HG03045 (cell line): ENCODE results near the gene KLC3.

Experiments
- ATAC-seq: cut with Tn5 transposase; IDR thresholded peaks from one replicate; pipeline ENCODE4 v1.9.1; 2021; ENCODE audit warnings: mild to moderate bottlenecking, moderate library complexity; ENCODE audit not compliant: unreplicated experiment

KLC3 gene

DNA sequence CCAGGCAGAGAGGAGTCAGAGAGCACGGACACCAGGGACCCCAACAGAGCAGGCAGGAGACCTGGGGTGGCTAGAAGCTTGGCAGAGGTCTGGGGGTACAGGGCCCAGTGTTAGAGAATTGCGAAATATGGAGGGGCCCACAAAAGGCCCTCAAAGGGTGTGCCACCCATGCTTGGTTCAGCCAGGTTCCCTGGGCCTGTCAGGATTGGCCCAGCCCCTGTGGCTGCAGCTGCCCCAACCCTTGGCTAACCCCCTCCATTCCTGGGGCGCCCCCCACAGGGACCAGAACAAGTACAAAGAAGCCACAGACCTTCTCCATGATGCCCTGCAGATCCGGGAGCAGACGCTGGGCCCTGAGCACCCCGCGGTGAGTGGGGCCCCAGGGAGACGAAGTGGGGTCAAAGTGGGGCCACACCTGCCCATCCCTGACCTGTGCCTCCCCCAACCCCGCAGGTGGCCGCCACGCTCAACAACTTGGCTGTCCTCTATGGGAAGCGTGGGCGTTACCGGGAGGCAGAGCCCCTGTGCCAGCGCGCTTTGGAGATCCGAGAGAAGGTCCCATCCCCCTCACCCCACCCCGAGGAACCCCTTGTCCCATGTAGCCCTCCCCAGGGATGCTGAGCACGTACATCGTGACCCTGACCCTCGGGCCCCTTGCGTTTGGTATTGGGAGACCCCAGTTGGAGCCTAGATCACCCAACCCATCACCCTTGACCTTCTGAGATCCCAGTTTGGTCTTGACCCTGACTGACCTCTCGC is 8.0 kb downstream of the KLC3 start:
- ATAC-seq, result no peak

DNA sequence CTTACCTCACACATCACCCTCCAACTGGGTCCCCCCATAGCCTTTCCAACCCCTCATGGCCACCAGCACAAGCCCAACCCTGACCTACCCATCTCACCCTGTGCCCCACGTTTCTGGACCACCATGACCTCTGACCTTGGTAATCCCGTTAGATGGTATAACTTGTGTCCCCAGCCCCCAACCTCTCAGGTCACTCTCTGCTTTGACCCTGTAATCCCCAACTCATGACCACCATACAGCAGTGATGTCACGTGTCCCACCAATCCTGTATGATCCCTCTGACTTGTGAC is 8.5 kb downstream of the KLC3 start:
- no peak for ATAC-seq

DNA sequence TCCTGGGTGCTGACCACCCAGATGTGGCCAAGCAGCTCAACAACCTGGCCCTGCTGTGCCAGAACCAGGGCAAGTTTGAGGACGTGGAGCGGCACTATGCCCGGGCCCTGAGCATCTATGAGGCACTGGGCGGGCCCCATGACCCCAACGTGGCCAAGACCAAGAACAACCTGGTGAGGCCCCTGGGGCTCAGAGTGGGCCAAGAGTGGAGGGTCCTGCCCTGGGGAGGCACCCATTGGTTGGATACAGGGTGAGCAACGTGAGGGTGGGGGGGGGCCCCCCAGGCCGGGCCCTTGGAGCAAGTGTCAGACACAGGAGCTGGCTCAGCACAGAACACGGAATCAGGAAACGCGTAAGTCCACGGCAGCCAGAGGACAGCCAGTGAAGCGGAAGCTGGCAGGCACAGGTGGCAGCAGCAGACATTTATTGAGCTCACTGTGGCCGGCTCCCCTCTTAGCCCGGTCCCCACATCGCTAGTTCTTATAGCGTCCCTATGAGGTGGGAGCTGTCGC is 8.9 kb downstream of the KLC3 start:
- ATAC-seq, result no peak

DNA sequence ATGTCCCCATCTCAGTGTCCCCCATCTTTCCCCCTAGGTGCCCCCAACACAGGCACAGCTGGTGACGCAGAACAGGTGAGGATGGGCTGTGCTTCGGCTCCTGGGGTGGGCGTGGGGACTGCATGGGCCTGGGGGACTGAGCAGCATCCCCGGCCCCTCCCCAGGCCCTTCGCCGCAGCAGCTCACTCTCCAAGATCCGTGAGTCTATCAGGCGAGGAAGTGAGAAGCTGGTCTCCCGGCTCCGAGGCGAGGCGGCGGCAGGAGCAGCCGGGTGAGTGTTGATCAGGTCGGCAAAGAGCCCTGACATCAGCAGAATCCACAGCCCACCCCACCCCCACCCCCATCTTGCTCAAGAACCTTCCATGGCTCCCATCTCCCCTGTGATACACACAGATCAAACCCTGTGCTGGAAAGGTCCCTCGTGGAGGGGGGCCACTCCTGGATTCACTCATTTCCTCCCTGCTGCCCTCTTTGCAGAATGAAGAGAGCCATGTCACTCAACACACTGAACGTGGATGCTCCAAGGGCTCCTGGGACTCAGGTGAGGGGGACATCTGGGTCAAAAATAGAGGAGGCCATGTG is 10.0 kb downstream of the KLC3 start:
- no peak for ATAC-seq

DNA sequence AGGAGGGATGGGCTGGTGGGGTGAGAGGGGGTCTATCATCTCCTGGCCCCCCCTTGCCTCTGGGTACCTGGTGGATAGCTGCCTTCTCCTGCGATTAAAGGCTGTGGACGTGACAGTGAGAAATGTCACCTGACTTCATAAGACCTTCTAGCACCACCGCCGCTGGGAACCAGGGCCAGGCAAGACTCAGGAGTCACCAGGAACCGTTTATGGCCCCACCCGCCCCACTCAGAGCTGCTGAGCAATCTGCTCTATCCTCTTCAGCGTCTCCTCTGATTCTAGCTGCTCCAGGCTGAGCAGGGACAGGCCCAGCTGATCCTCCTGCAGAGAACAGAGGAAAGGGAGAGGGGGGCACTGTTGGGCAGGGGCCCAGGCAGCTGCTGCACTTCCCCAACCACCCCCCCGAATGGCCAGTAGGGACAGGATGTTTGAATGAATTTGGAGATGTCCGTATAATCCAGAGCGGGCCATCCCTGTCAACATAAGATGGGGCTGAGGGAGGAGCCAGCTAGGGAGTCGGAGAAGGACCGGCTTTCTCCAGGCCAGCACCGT is 10.9 kb downstream of the KLC3 start:
- no peak for ATAC-seq

DNA sequence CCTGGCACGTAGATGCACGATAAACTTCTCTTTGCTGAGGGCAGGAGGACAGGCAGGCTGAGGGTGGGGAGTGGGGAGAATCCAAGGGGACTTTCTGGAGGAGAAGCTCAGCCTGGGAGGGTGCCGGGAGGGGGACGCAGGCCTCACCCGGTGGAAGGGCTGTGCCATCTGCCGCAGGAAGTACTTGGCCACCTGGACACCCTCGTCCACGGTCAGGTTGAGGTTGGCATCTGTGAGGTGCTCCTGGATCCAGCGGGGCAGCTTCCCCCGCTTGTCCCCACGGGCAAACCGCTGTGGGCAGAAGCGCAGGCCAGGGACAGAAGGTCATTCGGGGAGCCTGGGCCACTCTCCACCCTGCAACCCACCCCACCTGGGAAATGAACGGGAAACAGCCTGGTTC is 11.5 kb downstream of the KLC3 start:
- no peak for ATAC-seq

DNA sequence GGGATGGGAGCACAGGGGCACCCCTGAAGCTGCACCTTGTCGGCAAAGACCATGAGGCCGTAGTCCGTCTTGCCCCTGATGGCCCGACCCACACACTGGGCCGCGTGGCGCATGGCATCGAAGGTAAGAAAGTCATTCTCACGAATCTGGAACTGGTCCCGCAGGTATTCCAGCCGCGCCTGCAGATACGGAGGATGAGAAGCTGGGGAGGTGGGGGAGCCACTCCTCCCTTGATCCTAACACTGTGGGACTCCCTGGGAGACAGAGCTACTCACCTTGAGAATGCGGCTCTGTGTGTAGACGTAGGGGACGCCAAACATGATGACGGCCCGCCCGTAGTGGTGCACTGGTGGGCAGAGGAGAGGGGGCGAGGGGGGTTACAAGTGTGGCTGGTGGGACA is 11.9 kb downstream of the KLC3 start:
- no peak for ATAC-seq

DNA sequence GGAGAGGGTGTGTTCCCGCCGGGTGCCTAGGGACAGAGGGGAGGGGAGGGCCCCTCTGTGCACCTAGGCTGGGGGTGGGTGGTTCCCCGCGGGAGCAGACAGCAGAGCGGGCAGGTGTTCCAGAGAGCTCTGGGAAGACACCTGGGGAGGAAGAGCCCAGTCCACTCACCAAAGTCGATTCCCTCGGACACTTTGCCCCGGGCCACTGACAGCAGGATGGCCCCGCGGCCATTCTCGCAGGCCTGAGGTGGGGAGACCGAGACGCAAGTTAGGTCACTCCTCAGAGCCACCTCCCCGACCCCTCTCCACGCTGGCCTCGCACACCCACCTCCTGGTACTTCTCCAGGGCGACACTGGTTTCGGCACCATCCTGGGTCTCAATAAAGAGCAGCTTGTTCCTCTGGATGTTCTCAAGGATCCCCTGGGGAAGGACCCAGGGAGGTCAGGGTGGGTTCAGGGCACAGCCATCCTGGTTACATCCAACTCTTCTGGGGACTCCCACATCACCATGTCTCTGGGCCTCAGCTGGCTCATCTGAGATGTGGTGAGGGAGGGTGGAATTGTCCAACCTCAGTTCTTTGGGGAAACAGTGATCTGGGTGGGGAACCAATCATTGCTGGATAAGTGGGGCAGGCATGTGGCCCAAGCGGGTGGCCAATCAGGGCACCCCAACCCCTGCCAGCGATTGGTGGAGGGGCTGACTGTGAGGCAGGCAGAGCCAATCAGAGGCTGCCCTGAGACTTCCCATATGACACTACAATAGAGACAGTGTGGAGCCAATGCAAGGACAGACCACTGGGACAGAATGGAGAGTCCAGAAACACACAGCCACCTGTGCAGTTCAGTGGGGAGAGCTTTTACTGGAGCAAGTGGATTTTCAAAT is 12.6 kb downstream of the KLC3 start:
- no peak for ATAC-seq

DNA sequence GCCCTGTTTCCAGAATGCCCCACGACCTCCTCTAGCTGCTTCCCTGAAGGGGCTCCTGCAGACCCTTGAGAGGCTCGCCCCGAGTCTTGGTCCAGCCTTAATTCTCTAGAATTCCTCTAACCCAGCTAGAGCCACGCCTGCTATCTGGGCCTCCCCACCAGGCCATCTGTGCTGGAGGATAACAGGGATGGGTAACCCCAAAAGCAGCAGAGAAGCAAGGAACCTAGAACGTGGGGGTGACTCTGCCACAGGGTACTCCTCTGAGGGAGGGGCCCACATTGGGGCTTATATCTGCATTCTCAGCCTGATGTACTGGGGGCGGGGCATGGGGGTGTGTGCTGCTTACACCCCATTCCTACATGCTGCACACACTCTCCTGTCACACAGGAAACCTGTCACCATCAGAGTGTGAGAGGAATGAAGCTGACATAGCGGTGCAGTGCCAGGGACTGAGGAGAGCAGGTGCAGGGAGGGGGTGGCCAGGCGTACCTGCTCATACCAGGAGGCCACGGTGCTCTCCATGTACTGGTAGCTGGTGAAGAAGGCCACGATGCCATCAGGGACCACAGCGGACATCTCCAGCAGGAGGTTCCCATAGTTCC is 13.8 kb downstream of the KLC3 start:
- ATAC-seq, result no peak

DNA sequence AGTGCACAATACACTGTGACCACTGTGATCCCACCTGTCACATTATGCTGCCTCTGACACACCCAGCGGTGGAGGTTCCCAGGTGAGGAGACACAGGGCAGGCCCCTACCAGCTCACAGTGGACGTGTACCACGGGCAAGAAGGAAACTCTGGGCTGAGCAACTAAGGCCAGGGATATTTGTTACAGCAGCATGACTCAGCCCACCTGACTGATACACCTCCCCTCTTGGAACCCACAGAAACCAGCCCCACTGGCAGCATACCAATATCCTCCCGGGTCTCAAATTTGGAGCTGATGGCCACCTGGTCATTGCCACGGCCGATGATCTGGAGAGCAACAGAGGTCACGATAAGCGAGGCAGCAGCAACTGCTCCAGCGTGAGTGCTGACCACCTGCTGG is 14.9 kb downstream of the KLC3 start:
- ATAC-seq, result no peak

DNA sequence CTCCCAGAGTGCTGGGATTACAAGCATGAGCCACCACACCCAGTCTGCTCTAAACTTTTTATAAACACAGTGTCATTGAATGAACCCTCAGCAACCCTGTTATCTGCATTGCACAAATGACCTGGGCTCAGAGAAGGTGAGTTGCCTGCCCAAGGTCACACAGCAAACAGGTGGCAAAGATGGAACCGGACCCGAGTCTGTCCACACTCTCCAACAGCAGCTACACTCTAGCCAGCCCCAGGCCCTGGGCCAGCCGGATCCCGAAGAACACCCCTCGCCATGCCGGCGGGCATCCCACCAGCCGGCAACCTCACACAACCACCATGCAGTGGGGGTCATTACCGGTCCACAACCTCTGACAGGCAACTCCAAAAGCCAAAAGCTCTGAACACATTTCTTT is 15.4 kb downstream of the KLC3 start:
- ATAC-seq, result no peak

DNA sequence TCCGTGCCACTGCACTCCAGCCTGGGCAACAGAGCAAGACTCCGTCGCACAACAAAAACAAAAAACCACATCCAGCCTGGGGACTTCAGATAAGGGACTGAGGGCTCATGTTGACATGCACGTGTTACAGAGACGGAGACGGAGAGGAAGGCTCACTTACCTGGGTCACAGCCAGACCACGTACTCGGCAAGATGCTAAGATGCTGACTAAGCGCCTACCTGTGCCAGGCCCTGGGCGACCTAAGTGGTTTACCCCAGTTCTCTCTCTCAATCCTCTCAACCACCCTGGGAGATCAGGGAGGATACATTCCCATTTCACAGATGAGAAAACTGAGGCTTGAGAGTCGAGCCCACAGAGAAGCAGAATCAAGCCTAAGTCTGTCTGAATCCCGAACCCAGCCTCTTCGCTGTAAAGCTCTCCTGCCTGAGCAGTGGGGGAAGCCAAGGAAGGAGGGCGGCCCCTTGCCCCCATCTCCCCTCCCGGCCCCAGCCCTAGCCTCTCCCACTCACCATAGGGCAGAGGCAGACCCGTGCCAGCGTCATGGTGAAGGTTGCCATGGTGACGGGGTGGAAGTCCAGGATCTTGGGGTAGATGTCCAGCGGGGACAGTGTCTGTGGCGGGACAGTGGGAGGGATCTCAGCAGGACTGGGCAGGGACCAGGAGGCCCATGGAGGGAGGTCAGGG is 16.4 kb downstream of the KLC3 start:
- no peak for ATAC-seq

DNA sequence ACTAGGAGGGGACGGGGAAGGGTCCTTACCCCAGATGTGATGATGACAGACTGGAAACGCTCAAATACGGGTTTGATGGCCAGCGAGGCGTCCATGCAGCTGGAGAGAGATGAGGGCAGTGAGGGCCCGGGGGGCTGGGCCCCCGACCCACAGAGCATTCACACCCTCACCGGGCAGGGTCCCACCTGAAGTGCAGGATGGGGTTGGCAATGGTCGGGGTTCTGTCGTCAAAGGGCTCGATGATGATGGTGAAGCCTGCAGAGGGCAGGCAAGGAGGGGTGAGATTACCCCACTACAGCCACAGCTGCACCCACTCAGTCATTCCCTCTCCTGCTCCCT is 16.9 kb downstream of the KLC3 start:
- no peak for ATAC-seq

DNA sequence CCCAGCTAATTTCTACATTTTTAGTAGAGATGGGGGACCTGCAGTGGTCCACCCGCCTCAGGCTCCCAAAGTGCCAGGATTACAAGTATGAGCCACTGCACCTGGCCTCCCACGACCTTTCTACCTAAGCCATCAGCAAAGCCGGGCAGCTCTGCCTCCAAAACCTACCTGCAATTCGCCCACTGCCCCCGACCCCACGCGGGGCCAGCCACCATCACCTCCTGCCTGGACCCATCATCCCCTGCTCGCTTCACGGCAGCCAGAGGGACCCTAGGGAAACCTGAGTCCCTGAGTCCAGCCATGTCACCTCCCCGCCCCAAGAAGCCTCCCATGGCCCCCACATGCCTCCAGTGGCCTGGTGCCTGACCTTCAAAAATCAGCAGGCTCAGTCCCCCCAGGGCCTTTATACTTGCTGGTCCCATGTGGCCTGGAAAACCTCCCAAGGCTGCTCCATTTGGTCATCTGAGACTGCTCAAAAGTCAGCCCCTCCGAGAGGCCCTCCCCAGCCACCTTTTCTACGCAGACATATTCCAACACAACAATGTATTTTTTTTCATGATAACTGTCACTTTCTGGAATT is 17.8 kb downstream of the KLC3 start:
- ATAC-seq, result no peak

DNA sequence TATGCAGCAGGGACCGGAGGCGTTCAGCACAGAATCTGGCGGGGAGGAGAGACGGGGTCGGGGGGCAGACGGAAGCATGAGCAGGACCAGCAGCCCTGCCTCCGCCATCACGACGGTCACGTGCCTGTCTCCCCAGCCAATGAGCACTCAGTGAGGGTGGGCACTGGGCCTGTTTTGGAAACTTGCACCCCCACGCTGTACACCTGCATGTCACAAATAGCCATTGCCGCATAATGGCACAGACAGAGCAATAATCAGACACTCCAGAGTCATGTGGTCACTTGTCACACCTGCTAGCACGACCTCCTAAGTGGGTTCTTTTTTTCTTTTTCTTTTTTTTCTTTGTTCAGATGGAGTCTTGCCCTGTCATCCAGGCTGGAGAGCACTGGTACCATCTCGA is 21.1 kb downstream of the KLC3 start:
- ATAC-seq, result no peak

DNA sequence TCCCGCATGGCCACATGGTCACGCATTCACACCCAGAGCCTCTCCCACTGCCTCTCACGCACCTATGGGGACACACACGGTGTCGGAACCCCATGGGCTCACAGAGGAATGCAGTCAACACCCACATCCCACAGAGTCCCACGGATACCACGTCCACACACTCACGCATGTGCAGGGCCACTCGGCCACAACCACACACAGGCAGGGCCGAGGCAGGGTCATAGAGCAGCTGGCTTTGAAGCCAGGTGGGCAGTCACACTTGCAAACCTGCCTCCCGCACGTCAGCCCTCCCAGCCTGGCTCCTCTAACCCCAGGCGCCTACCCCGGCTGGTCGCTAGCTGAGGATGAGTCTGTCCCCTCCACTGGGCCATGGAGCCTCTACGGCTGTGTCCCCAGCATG is 21.7 kb downstream of the KLC3 start:
- ATAC-seq, result no peak

DNA sequence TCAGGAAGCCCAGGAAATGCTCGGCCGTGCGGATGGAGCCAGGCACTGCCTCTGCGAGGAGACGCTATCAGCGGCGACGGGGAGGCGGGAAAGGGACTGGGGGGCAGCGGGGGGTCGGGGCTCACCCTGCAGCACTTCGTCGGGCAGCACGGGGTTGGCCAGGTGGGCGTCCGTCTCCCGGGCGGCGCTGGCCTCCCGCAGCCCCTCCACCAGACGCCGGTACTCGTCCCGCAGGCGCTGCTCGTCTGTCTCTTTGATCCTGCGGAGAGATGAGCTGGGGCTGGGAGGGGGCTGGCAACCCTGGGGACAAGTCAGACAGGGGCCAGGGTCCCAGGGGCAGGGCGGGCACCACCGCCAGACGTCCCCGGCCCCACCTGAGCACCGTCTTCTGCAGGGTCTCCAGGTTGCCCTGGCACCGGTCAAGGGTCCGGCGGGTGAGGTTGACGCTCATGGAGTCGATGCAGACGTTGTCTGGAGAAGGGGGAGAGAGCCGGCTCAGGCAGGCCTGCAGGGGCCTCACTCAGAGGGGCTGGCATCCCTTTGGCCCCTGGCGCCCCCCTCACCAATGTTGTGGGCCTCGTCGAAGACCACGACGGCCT is 23.4 kb downstream of the KLC3 start:
- no peak for ATAC-seq

DNA sequence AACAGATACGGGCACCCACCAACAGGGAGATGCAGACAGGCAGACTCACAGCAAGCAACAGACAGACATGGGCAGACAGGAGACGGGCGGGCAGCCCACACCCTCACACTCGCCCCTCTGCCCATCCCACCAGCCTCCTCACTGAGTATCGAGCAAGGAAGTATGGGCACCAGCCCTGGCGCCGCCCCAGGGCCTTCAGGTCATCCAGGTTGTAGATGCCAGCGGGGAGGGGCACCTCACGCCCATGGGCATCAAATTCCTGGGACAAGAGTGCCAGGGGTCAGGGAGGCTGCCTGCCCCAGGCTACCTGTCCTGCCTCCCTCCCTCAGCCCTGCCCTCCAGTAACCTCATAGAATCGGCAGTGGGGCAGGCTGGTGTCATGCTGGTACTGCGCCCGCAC is 24.1 kb downstream of the KLC3 start:
- ATAC-seq, result no peak

DNA sequence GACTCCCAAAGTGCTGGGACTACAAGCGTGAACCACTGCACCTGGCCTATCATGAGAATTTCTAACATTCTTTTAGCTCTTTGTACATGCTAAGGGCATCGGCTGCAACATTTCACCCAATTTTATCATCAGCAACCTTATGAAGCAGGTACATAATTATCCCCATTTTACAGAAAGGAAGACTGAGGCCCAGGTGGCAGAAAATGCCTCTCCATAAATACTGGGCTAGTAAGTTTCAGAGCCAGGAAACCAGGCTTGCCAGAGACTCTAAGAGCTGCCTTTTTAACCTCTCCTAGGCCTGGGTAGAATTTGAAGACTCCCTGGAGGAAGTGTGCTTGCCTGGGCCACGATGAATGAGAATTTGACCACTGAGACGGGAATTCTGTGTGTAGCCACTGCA is 27.6 kb downstream of the KLC3 start:
- ATAC-seq, result no peak

DNA sequence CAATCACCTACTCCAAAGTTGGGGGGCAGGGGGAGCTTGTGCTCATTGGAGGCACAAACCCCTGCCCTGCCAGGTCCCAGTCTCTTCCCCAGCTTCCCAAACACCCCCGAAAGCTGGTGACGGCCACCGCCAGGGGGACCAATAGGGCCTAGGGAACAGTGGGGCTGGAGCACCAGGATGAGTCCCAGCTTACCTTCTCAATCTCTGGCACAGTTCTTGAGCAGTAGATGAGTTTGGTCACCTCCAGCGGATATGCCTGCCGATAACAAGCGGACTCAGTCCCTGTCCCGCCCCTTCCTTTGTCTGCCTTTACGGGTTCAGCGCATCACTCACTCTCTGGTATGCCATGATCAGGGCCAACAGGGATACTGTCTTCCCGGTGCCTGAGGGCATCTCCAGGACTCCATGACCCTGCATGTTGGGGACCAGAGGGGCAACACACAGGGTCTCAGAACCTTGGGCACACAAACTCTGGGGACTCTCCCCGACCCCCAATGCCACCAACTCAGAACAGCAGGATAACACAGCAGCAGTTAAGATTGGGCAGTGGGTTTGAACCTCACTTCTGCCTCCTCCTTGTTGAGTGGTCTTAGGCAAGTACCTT is 28.3 kb downstream of the KLC3 start:
- ATAC-seq, result no peak
